Uterus (tissue), 4 donors: Measurements from ENCODE around the gene TRPM1. TPM values are rescaled to one million over a fixed set of nuclear protein-coding genes. Genes with fewer than 3 reads are reported as not detected.

Experiments used
- DNase-seq, 2 donors: peaks; one replicate each; pipeline ENCODE4 v3.0.0-alpha.2; 2019 to 2020
- H3K27ac ChIP-seq, 2 donors: fragments of 200-600 bp; sonication (generic); 1 replicate in 1 of 2; 2 replicates in 1 of 2; pipeline ENCODE4 v1.5.1; 2016 to 2018
- H3K27me3 ChIP-seq, 2 donors: fragments of 200-600 bp; sonication (generic); one replicate each; pipeline ENCODE4 v1.5.1; 2018 to 2019; ENCODE audit warnings: control low read depth in 1 of 2
- H3K36me3 ChIP-seq, 2 donors: fragments of 200-600 bp; sonication (generic); one replicate each; pipeline ENCODE4 v1.5.1; 2019; ENCODE audit warnings: control low read depth in 1 of 2
- H3K4me1 ChIP-seq, 2 donors: fragments of 200-600 bp; sonication (generic); one replicate each; pipeline ENCODE4 v1.5.1; 2018 to 2019; ENCODE audit warnings: control low read depth in 1 of 2
- H3K4me3 ChIP-seq, 2 donors: fragments of 200-600 bp; sonication (generic); 1 replicate in 1 of 2; 2 replicates in 1 of 2; pipeline ENCODE4 v1.5.1; 2018 to 2019; ENCODE audit warnings: mild to moderate bottlenecking in 1 of 2
- H3K9me3 ChIP-seq, 2 donors: fragments of 200-600 bp; sonication (generic); one replicate each; pipeline ENCODE4 v1.5.1; 2019; ENCODE audit warnings: control low read depth in 1 of 2
- POLR2A ChIP-seq, 2 donors: fragments of 450-650 bp; IDR thresholded peaks; one replicate each; pipeline ENCODE4 v1.6.1; 2016; ENCODE audit warnings: antibody characterized with exemption in 2 of 2, mild to moderate bottlenecking in 1 of 2, moderate library complexity in 1 of 2
- intact Hi-C: fragments of 100-400 bp; cut with DNase I; formaldehyde crosslinking; loops from one replicate; pipeline ENCODE4 v1.15.1; 2023; ENCODE audit warnings: low total_unique reads
- total RNA-seq, 4 donors: library from RNA; depleted of rRNA in 3 of 4; stranded (reverse); fragments of >200 nt in 3 of 4; gene quantifications; one replicate each; pipeline versions ENCODE4 v1.1.0 to v1.2.4, GENCODE V29; 2014 to 2023
- TF ChIP-seq, protein P1 (sequence below), 4 experiments: fragments of 200-600 bp in 2 of 4; fragments of 450-650 bp in 2 of 4; sonication (generic) in 2 of 4; IDR thresholded peaks; one replicate each; pipeline ENCODE4 v1.5.1; 2016 to 2019; ENCODE audit warnings: antibody characterized with exemption in 4 of 4, mild to moderate bottlenecking in 2 of 4, moderate library complexity in 1 of 4
- donor health status: DM: yes; HTN: yes; CAD: no.

The TRPM1 gene
- total RNA-seq, 4 donors from 2014 or later, result not detected

DNA sequence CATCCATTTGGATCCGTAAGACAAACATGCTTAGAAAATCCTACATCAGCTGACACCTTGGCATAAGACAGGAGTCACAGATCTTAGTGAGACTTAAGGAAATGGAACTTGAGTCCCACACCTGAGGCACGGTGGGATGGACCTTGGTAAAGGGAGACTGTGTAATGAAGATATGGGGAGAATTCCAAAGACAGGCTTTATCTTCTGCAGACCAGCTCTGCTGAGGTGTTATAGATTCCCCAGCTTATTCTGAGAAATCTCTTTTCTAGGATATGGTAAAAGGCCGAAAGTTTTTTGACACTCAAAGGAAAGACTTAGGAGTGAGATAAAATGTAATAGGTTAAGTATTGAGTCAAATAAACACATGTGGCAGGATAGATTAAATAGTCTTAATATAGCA, 101.8 kb downstream of the TRPM1 start:
- Histone ChIP-seq H3K4me1 (no peaks in the 10 kb centered on the region), H3K27me3 (no peaks in the 10 kb centered on the region), H3K27ac (no peak overlapping the region), H3K36me3 (no peaks in the 10 kb centered on the region), H3K4me3 (no peak overlapping the region), H3K9me3 (no peaks in the 10 kb centered on the region)
- no peak for DNase-seq
- intact Hi-C loops, result no loop called here
- TF ChIP-seq, protein P1, sequence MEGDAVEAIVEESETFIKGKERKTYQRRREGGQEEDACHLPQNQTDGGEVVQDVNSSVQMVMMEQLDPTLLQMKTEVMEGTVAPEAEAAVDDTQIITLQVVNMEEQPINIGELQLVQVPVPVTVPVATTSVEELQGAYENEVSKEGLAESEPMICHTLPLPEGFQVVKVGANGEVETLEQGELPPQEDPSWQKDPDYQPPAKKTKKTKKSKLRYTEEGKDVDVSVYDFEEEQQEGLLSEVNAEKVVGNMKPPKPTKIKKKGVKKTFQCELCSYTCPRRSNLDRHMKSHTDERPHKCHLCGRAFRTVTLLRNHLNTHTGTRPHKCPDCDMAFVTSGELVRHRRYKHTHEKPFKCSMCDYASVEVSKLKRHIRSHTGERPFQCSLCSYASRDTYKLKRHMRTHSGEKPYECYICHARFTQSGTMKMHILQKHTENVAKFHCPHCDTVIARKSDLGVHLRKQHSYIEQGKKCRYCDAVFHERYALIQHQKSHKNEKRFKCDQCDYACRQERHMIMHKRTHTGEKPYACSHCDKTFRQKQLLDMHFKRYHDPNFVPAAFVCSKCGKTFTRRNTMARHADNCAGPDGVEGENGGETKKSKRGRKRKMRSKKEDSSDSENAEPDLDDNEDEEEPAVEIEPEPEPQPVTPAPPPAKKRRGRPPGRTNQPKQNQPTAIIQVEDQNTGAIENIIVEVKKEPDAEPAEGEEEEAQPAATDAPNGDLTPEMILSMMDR (IDR thresholded peaks at IDR 0.05), result no peak
- no peak for TF ChIP-seq POLR2A (IDR thresholded peaks at IDR 0.05)

DNA sequence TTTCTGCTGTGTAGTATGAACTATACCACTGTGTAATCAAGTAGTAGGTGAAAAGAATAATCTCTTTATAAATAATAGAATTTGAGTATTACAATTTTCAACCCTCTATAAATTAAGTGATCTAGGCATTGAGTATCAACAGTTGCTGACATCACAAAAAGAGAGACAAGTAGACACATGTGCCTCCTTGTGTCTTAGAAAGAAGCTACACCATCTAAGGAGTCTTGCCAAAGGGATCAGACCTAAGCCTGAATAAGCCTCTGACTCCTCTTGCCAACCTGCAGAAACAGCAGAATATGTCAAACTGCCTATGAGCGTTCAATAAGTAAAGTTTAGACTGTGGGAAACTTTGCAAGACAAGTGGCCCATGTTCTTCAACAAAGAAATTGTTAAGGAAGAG, 104.3 kb downstream of the TRPM1 start:
- H3K27me3 ChIP-seq, result no peaks in the 10 kb centered on the region
- H3K9me3 ChIP-seq, result no peaks in the 10 kb centered on the region
- H3K4me3 ChIP-seq, result no peak overlapping the region
- intact Hi-C loops, result no loop called here
- no peaks in the 10 kb centered on the region for H3K36me3 ChIP-seq
- H3K4me1 ChIP-seq, result no peaks in the 10 kb centered on the region
- TF ChIP-seq, protein P1 (IDR thresholded peaks at IDR 0.05), result no peak
- no peak for TF ChIP-seq POLR2A (IDR thresholded peaks at IDR 0.05)
- H3K27ac ChIP-seq, result no peak overlapping the region
- DNase-seq, result no peak

DNA sequence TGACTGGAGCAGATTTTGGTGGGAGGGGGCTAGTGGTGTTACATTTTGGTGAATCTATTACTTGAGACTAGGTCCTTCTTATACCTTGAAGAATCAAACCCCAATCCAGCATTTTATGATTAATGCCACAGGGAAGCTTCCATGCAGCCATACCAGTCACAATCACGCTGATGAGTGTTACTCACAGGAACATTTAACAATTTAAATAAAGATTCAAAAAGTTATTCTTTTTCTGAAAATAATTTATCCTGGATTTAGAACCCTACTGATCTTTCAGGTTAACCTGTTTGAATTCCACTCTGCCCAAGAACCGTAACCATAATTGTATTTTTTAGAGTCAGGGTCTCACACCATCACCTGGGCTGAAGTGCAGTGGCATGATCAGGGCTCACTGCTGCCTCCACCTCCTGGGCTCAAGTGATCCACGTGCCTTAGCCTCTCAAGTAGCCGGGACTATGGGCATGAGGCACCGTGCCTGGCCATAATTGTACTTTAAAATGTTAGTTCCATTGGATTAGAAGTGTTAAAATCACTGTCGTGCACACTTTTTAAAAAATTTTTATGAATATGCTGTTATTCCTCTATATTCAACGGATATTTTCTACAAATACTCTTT, 109.2 kb downstream of the TRPM1 start:
- no peak for DNase-seq
- TF ChIP-seq, protein P1 (IDR thresholded peaks at IDR 0.05), result no peak
- TF ChIP-seq POLR2A (IDR thresholded peaks at IDR 0.05), result no peak
- Histone ChIP-seq H3K36me3 (no peaks in the 10 kb centered on the region), H3K9me3 (no peaks in the 10 kb centered on the region), H3K4me1 (no peaks in the 10 kb centered on the region), H3K27ac (peak overlapping the region; percentile 89 to 91), H3K27me3 (no peaks in the 10 kb centered on the region), H3K4me3 (peak overlapping the region; percentile 64 to 92)
- intact Hi-C loops, result no loop called here

DNA sequence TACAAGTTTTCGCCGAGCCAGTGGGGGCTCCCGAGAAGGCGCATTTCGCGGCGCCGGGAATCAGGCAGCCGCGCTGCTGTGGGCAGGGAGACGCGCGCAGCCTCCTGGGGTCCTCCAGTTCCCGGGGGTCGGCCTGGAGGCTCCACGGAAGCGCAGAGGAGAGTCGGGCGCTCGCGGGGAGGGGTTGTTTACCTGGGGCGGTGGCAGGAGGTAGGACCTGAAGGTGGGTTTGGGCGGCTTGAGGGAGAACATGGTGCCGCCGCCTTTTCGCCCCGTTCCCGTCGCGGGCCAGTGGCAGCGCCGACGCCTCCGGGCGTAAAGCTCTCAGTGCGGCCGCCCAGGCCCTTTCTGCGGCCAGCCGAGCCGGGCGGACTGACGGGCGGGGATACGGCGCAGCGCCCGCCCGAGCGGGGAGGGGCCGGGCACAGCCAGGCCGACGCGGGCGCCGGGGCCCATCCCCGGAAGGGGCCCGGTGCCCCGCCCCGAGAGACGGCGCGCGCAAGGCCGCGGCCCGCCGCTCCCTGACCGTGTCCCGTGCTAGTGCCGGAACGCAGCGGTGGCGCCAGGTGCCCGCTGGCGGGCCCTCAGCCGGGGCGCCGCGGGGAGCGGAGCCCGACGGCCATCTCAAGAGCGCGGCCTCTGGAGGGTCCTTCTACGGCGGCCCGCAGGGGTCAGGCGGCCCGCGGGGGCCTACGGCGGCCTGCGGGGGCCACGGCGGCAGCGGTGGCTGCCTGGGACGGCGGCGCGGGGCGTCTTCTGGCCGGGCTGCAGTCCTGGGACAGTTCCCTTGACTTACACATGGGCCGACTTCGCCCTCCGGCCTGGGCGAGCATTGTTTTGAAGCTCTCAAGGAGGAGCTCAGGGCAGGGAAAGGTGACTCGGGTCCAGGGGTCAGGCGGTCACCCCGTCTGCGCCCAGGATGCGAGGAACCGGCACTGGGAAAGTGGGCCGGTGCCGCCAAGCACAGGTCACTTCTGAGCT, 110.0 kb downstream of the TRPM1 start, which contains the start of gene MTMR10:
Gene MTMR10, minus strand, starts transcription at position 374 of the 981 bp plus-strand sequence. Its CDS starts 122 bp downstream, at position 252.
- Histone ChIP-seq H3K27me3 (no peaks in the 10 kb centered on the region), H3K27ac (peak within 1 kb of the TSS; percentile 89 to 91), H3K4me3 (peak within 1 kb of the TSS; percentile 64 to 92), H3K4me1 (no peaks in the 10 kb centered on the region), H3K9me3 (no peaks in the 10 kb centered on the region), H3K36me3 (no peaks in the 10 kb centered on the region)
- TF ChIP-seq, protein P1 (IDR thresholded peaks at IDR 0.05), result peak in 1 of 4 experiments; percentile 32
- TF ChIP-seq POLR2A (IDR thresholded peaks at IDR 0.05), result peak; percentile 62 to 93
- intact Hi-C loops, result no loop called here
- DNase-seq, result peak; percentile 46 to 56
